Vagina (tissue), 2 donors: ENCODE data around the gene ZMYND8. TPM values are rescaled to one million over a fixed set of nuclear protein-coding genes. Genes with fewer than 3 reads are reported as not detected.
"Not testable (repeated sequence)": the region's sequence is repeated elsewhere in the genome, so short reads cannot be mapped to it uniquely, and the experiment has no call there.

Experiments used
- DNase-seq, 2 donors: peaks; one replicate each; pipeline ENCODE4 v3.0.0-alpha.2; 2017; ENCODE audit errors: extremely low spot score in 2 of 2
- H3K27ac ChIP-seq: fragments of 200-600 bp; sonication (generic); one replicate; pipeline ENCODE4 v1.5.1; 2019
- H3K27me3 ChIP-seq: fragments of 200-600 bp; sonication (generic); one replicate; pipeline ENCODE4 v1.5.1; 2019
- H3K36me3 ChIP-seq, 2 donors: fragments of 200-600 bp; sonication (generic); one replicate each; pipeline ENCODE4 v1.5.1; 2017 to 2019
- H3K4me1 ChIP-seq: fragments of 200-600 bp; sonication (generic); one replicate; pipeline ENCODE4 v1.5.1; 2019
- H3K4me3 ChIP-seq, 2 donors: fragments of 200-600 bp; sonication (generic); 1 replicate in 1 of 2; 2 replicates in 1 of 2; pipeline ENCODE4 v1.5.1; 2016 to 2019
- H3K9me3 ChIP-seq: fragments of 200-600 bp; sonication (generic); one replicate; pipeline ENCODE4 v1.5.1; 2019
- CTCF ChIP-seq, 3 experiments: fragments of 450-650 bp in 2 of 3; fragments of 200-600 bp in 1 of 3; sonication (generic) in 1 of 3; IDR thresholded peaks; one replicate each; pipeline ENCODE4 v1.5.1; 2017 to 2019; ENCODE audit warnings: antibody characterized with exemption in 3 of 3, mild to moderate bottlenecking in 2 of 3, moderate library complexity in 2 of 3
- POLR2A ChIP-seq, 2 donors: fragments of 450-650 bp; IDR thresholded peaks; one replicate each; pipeline ENCODE4 v1.6.1; 2017; ENCODE audit warnings: antibody characterized with exemption in 2 of 2, mild to moderate bottlenecking in 2 of 2, moderate library complexity in 2 of 2
- POLR2AphosphoS5 ChIP-seq, 2 donors: sonication (generic); formaldehyde crosslinking; IDR thresholded peaks; one replicate each; pipeline ENCODE4 v1.9.0; 2017; ENCODE audit warnings: antibody characterized with exemption in 2 of 2, mild to moderate bottlenecking in 2 of 2, low read depth in 1 of 2; ENCODE audit not compliant: insufficient read depth in 1 of 2
- intact Hi-C: fragments of 100-400 bp; cut with DNase I; formaldehyde crosslinking; loops from one replicate; pipeline ENCODE4 v1.15.1; 2023
- total RNA-seq: library from RNA; depleted of rRNA; stranded (reverse); fragments of >200 nt; gene quantifications from one replicate; pipeline ENCODE4 v1.2.3, GENCODE V29; 2016

The ZMYND8 gene
- total RNA-seq, 1 donor from 2014 or later = 91.1 TPM

GRCh38 chr20:47248448-47248966, 108.0 kb downstream of the ZMYND8 start:
- intact Hi-C loops = no loop called here
- H3K36me3 ChIP-seq = peaks cover 0 to 52% of the 10 kb centered on the region in 2 donors
- no peak overlapping the region for H3K27ac ChIP-seq

GRCh38 chr20:47247972-47248371, 108.5 kb downstream of the ZMYND8 start:
- DNase-seq = no peak
- Histone ChIP-seq H3K4me1 (no peaks in the 10 kb centered on the region), H3K27ac (no peak overlapping the region), H3K4me3 (no peak overlapping the region), H3K36me3 (peaks cover 0 to 52% of the 10 kb centered on the region in 2 donors), H3K9me3 (no peaks in the 10 kb centered on the region), H3K27me3 (no peaks in the 10 kb centered on the region)
- intact Hi-C loops = no loop called here
- no peak for TF ChIP-seq POLR2A (IDR thresholded peaks at IDR 0.05)
- TF ChIP-seq POLR2AphosphoS5 (IDR thresholded peaks at IDR 0.05; ENCODE audit: insufficient read depth in 1 of 2, low read depth in 1 of 2) = no peak
- no peak for TF ChIP-seq CTCF (IDR thresholded peaks at IDR 0.05)

More at GRCh38 chr20:47248448-47248966, 108.0 kb downstream of the ZMYND8 start:
- no peak for DNase-seq
- Histone ChIP-seq H3K4me1 (no peaks in the 10 kb centered on the region), H3K4me3 (no peak overlapping the region), H3K9me3 (no peaks in the 10 kb centered on the region), H3K27me3 (no peaks in the 10 kb centered on the region)
- no peak for TF ChIP-seq POLR2A (IDR thresholded peaks at IDR 0.05)
- no peak for TF ChIP-seq POLR2AphosphoS5 (IDR thresholded peaks at IDR 0.05; ENCODE audit: insufficient read depth in 1 of 2, low read depth in 1 of 2)
- TF ChIP-seq CTCF (IDR thresholded peaks at IDR 0.05) = no peak

- no peak for DNase-seq
- no peak overlapping the region for H3K27ac ChIP-seq
- TF ChIP-seq POLR2A (IDR thresholded peaks at IDR 0.05) (no peak), POLR2AphosphoS5 (IDR thresholded peaks at IDR 0.05; ENCODE audit: insufficient read depth in 1 of 2, low read depth in 1 of 2) (no peak)
- no peaks in the 10 kb centered on the region for H3K4me1 ChIP-seq
- H3K4me3 ChIP-seq = no peak overlapping the region
- intact Hi-C loops = no loop called here
- no peaks in the 10 kb centered on the region for H3K27me3 ChIP-seq
- no peaks in the 10 kb centered on the region for H3K9me3 ChIP-seq
- peaks cover 0 to 52% of the 10 kb centered on the region in 2 donors for H3K36me3 ChIP-seq
These were observed 110.3 kb downstream of the ZMYND8 start for GRCh38 chr20:47246061-47246777.

- H3K27me3 ChIP-seq, H3K27ac ChIP-seq, H3K4me3 ChIP-seq, H3K4me1 ChIP-seq, H3K9me3 ChIP-seq, intact Hi-C loops, DNase-seq: not testable (repeated sequence)
- H3K36me3 ChIP-seq = peaks cover 0 to 47% of the 10 kb centered on the region in 2 donors
These were observed 111.3 kb downstream of the ZMYND8 start for GRCh38 chr20:47245166-47245565.

GRCh38 chr20:47244451-47244850, 112.0 kb downstream of the ZMYND8 start:
- no peak overlapping the region for H3K4me3 ChIP-seq
- H3K4me1 ChIP-seq = no peaks in the 10 kb centered on the region
- no peaks in the 10 kb centered on the region for H3K9me3 ChIP-seq
- TF ChIP-seq POLR2AphosphoS5 (IDR thresholded peaks at IDR 0.05; ENCODE audit: insufficient read depth in 1 of 2, low read depth in 1 of 2) (no peak), CTCF (IDR thresholded peaks at IDR 0.05) (no peak), POLR2A (IDR thresholded peaks at IDR 0.05) (no peak)
- no peaks in the 10 kb centered on the region for H3K27me3 ChIP-seq
- H3K36me3 ChIP-seq = peaks cover 0 to 47% of the 10 kb centered on the region in 2 donors
- DNase-seq = no peak
- H3K27ac ChIP-seq = no peak overlapping the region
- intact Hi-C loops = no loop called here
